ENCODE data around the gene PLTP. TPM values are rescaled to one million over a fixed set of nuclear protein-coding genes. Genes with fewer than 3 reads are reported as not detected.
A peak's percentile ranks its signal among the peaks of the same experiment; 100 is the strongest.
"Not testable (repeated sequence)": the region's sequence is repeated elsewhere in the genome, so short reads cannot be mapped to it uniquely, and the experiment has no call there.

The PLTP gene
- total RNA-seq, 1 experiment from 2014 or later, result 62.5 TPM

DNA sequence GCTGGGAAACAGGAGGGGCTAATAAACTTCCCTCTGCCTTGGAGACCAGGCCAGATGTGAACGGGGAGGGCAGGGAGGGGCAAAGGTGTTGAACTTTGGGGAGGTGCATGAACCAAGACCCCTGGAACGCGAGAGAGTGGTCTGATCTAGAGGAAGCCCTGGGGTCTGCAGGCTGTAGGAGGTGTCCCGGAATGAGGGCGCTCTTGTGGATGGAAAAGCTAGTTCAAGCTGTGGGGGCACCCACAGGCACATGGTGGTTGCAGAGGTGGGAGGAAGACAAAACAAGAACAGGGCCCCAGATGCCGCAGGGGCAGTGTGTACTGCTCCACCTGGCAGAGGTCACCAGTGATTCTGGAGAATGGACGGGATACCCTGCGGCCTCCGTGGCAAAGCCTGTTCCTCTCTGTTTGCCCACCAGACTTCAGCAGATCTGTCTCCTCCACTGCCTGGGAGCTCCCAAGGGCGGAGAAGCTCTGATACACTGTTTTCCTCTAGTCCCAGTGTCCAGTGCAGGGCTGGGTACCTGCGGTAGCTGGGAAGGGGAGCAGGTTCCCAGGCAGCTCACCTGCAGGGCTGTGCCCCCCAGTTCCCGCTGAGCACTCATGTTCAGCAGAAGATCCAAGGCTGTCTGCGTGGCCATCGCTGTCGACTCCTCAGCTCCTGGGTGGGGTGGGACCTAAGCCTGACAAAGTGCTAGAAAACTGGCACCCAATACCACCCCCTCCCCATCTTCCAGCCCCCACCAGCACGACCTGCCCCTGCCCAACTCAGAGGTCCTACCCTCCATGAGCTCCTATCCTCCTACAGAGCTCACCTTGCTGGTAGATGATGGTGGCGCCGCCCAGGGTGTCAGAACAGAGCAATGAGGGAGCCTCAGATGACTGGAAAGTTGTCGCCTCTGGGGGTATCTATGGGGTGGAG, 45.3 kb upstream of the PLTP start:
- no peak overlapping the region for H3K4ac ChIP-seq (ENCODE audit: low read depth, low read length)
- Mint-ChIP-seq H3K9me3 (no peaks in the 10 kb centered on the region), H3K4me3 (no peak overlapping the region), H3K36me3 (ENCODE audit: insufficient read depth in 1 of 3, low read depth in 3 of 3) (peaks cover 21 to 56% (median 46%) of the 10 kb centered on the region in 3 experiments), H3K27me3 (ENCODE audit: low read depth) (no peaks in the 10 kb centered on the region; the same call in 1 of the 2 replicates), H3K27ac (no peak overlapping the region), H3K4me1 (no peaks in the 10 kb centered on the region; a peak in 1 of 4 replicates)
- peaks cover 2% of the 10 kb centered on the region for H4K20me1 ChIP-seq (ENCODE audit: control insufficient read depth, insufficient read depth, insufficient read length)
- no peaks in the 10 kb centered on the region for H3K27me3 ChIP-seq (ENCODE audit: insufficient read depth, low read length)
- no peak overlapping the region for H3K27ac ChIP-seq (ENCODE audit: insufficient read length, low read depth, low read length)
- H2BK5ac ChIP-seq (ENCODE audit: insufficient read length, low read length), result no peak overlapping the region
- H2BK12ac ChIP-seq (ENCODE audit: insufficient read length, low read depth, low read length), result no peak overlapping the region
- H3T11ph ChIP-seq (ENCODE audit: low read length), result no peak overlapping the region
- no peak overlapping the region for H2AFZ ChIP-seq (ENCODE audit: low read length)
- no CpG with 5 or more reads among the region's 19 CpGs for WGBS (ENCODE audit: extremely low coverage, insufficient read length, low lambda C conversion rate)
- no peak overlapping the region for H2BK120ac ChIP-seq (ENCODE audit: low read depth, low read length, poor library complexity, severe bottlenecking)
- no peak overlapping the region for H3K9ac ChIP-seq (ENCODE audit: extremely low read depth, insufficient read length, low read length)
- DNase-seq, result peak; percentile 19
- H4K8ac ChIP-seq (replicated peaks; ENCODE audit: insufficient read length, low read depth, low read length), result no peak overlapping the region
- no peak overlapping the region for H4K91ac ChIP-seq (ENCODE audit: insufficient read length, low read depth, low read length)
- no peak overlapping the region for H3K4me2 ChIP-seq (ENCODE audit: insufficient read depth, insufficient read length, low read length)
- no peaks in the 10 kb centered on the region for H3K23me2 ChIP-seq (ENCODE audit: insufficient read length, low read depth, low read length, poor library complexity, severe bottlenecking)
- no peaks in the 10 kb centered on the region for H3K79me1 ChIP-seq (ENCODE audit: insufficient read depth, low read depth, low read length, poor library complexity, severe bottlenecking)
- TF ChIP-seq CTCF (conservative IDR thresholded peaks at IDR 0.05), result no peak
- H3K18ac ChIP-seq (ENCODE audit: insufficient read length, low read depth, low read length), result no peak overlapping the region
- H3K4me1 ChIP-seq (ENCODE audit: insufficient read depth, low read length), result no peaks in the 10 kb centered on the region
- no peak overlapping the region for H3K23ac ChIP-seq (ENCODE audit: insufficient read length, low read depth, low read length)
- no peak overlapping the region for H2BK20ac ChIP-seq (ENCODE audit: low read depth, low read length, poor library complexity, severe bottlenecking)
- H3K9me3 ChIP-seq (ENCODE audit: control insufficient read depth, low read depth, low read length), result no peaks in the 10 kb centered on the region
- no peak overlapping the region for H2BK15ac ChIP-seq (ENCODE audit: low read depth, low read length)
- H3K14ac ChIP-seq (ENCODE audit: insufficient read depth, low read length), result no peak overlapping the region
- H3K79me2 ChIP-seq (ENCODE audit: insufficient read depth, low read length), result no peaks in the 10 kb centered on the region
- H3K56ac ChIP-seq (ENCODE audit: insufficient read length, low read depth, low read length), result no peak overlapping the region
- H4K5ac ChIP-seq (ENCODE audit: insufficient read length, low read depth, low read length), result no peak overlapping the region
- H2AK5ac ChIP-seq (ENCODE audit: insufficient read length, low read length), result no peak overlapping the region

- H2AK5ac ChIP-seq (ENCODE audit: insufficient read length, low read length); DNase-seq; H3K23me2 ChIP-seq (ENCODE audit: insufficient read length, low read depth, low read length, poor library complexity, severe bottlenecking); H3K27me3 Mint-ChIP-seq (ENCODE audit: low read depth); H3K23ac ChIP-seq (ENCODE audit: insufficient read length, low read depth, low read length); H3K4me1 Mint-ChIP-seq; H4K20me1 ChIP-seq (ENCODE audit: control insufficient read depth, insufficient read depth, insufficient read length); H3K9ac ChIP-seq (ENCODE audit: extremely low read depth, insufficient read length, low read length); H3K56ac ChIP-seq (ENCODE audit: insufficient read length, low read depth, low read length); H3K4me1 ChIP-seq (ENCODE audit: insufficient read depth, low read length); H3K9me3 ChIP-seq (ENCODE audit: control insufficient read depth, low read depth, low read length); H2BK15ac ChIP-seq (ENCODE audit: low read depth, low read length); H3K79me2 ChIP-seq (ENCODE audit: insufficient read depth, low read length); H3K27ac ChIP-seq (ENCODE audit: insufficient read length, low read depth, low read length); H2BK20ac ChIP-seq (ENCODE audit: low read depth, low read length, poor library complexity, severe bottlenecking); H3K79me1 ChIP-seq (ENCODE audit: insufficient read depth, low read depth, low read length, poor library complexity, severe bottlenecking); H3K14ac ChIP-seq (ENCODE audit: insufficient read depth, low read length); H3K9me3 Mint-ChIP-seq; H3K27ac Mint-ChIP-seq; H3K18ac ChIP-seq (ENCODE audit: insufficient read length, low read depth, low read length); H3K4me2 ChIP-seq (ENCODE audit: insufficient read depth, insufficient read length, low read length); H2BK5ac ChIP-seq (ENCODE audit: insufficient read length, low read length); H2BK12ac ChIP-seq (ENCODE audit: insufficient read length, low read depth, low read length); H2AFZ ChIP-seq (ENCODE audit: low read length); H3K27me3 ChIP-seq (ENCODE audit: insufficient read depth, low read length); H4K5ac ChIP-seq (ENCODE audit: insufficient read length, low read depth, low read length); H3T11ph ChIP-seq (ENCODE audit: low read length); H3K4ac ChIP-seq (ENCODE audit: low read depth, low read length); H2BK120ac ChIP-seq (ENCODE audit: low read depth, low read length, poor library complexity, severe bottlenecking); H4K8ac ChIP-seq (replicated peaks; ENCODE audit: insufficient read length, low read depth, low read length); H3K4me3 Mint-ChIP-seq; H4K91ac ChIP-seq (ENCODE audit: insufficient read length, low read depth, low read length): not testable (repeated sequence)
- no CpG with 5 or more reads among the region's 10 CpGs for WGBS (ENCODE audit: extremely low coverage, insufficient read length, low lambda C conversion rate)
- H3K36me3 Mint-ChIP-seq (ENCODE audit: insufficient read depth in 1 of 3, low read depth in 3 of 3), result peaks cover 23 to 57% (median 48%) of the 10 kb centered on the region in 3 experiments
These were observed 44.4 kb upstream of the PLTP start for GRCh38 chr20:45956326-45956725.
